ENCODE results near the gene PDHB. TPM values are rescaled to one million over a fixed set of nuclear protein-coding genes. Genes with fewer than 3 reads are reported as not detected.

Gene PDHB
- total and polyA plus RNA-seq, 2 of the 13 experiments (the other 11 are each of a cell fraction or from before 2014, with no cell fraction given): 108 to 153 TPM

DNA sequence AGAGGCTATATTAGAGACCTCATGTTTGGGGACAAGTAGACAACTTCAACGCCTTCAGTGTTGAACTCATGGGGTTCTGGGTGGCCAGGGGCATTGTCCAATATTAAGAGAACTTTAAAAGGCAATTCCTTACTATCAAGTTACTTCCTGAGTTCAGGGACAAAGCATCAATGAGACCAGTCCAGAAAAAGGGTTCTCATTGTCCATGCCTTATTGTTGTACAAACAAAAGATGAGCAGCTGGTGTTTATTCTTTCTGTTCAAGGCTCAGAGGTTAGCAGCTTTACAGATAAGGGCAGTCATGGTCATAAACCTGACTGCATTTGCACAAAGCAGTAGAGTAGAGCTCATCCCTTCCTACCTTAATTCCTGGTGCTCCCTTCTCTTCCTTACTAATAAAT, 18.5 kb upstream of the PDHB start (continued):
- TF ChIP-seq, protein P1, sequence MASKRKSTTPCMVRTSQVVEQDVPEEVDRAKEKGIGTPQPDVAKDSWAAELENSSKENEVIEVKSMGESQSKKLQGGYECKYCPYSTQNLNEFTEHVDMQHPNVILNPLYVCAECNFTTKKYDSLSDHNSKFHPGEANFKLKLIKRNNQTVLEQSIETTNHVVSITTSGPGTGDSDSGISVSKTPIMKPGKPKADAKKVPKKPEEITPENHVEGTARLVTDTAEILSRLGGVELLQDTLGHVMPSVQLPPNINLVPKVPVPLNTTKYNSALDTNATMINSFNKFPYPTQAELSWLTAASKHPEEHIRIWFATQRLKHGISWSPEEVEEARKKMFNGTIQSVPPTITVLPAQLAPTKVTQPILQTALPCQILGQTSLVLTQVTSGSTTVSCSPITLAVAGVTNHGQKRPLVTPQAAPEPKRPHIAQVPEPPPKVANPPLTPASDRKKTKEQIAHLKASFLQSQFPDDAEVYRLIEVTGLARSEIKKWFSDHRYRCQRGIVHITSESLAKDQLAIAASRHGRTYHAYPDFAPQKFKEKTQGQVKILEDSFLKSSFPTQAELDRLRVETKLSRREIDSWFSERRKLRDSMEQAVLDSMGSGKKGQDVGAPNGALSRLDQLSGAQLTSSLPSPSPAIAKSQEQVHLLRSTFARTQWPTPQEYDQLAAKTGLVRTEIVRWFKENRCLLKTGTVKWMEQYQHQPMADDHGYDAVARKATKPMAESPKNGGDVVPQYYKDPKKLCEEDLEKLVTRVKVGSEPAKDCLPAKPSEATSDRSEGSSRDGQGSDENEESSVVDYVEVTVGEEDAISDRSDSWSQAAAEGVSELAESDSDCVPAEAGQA (IDR thresholded peaks at IDR 0.05; ENCODE audit: low read depth): no peak
- TF ChIP-seq, protein P1 (CRISPR knock-in tag; IDR thresholded peaks at IDR 0.05; ENCODE audit: borderline replicate concordance): peak; percentile 62; the same call in 1 of the 2 replicates
- TF ChIP-seq WIZ (CRISPR knock-in tag; IDR thresholded peaks at IDR 0.05): 0 out of 2 replicates have a peak, but pooled peaks have one; percentile 30
- TF ChIP-seq ZNF878 (CRISPR knock-in tag; IDR thresholded peaks at IDR 0.05): peak; percentile 65; the same call in 1 of the 2 replicates
- TF ChIP-seq, protein P2, sequence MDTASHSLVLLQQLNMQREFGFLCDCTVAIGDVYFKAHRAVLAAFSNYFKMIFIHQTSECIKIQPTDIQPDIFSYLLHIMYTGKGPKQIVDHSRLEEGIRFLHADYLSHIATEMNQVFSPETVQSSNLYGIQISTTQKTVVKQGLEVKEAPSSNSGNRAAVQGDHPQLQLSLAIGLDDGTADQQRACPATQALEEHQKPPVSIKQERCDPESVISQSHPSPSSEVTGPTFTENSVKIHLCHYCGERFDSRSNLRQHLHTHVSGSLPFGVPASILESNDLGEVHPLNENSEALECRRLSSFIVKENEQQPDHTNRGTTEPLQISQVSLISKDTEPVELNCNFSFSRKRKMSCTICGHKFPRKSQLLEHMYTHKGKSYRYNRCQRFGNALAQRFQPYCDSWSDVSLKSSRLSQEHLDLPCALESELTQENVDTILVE (CRISPR knock-in tag; IDR thresholded peaks at IDR 0.05): no peak
- TF ChIP-seq, protein P3, sequence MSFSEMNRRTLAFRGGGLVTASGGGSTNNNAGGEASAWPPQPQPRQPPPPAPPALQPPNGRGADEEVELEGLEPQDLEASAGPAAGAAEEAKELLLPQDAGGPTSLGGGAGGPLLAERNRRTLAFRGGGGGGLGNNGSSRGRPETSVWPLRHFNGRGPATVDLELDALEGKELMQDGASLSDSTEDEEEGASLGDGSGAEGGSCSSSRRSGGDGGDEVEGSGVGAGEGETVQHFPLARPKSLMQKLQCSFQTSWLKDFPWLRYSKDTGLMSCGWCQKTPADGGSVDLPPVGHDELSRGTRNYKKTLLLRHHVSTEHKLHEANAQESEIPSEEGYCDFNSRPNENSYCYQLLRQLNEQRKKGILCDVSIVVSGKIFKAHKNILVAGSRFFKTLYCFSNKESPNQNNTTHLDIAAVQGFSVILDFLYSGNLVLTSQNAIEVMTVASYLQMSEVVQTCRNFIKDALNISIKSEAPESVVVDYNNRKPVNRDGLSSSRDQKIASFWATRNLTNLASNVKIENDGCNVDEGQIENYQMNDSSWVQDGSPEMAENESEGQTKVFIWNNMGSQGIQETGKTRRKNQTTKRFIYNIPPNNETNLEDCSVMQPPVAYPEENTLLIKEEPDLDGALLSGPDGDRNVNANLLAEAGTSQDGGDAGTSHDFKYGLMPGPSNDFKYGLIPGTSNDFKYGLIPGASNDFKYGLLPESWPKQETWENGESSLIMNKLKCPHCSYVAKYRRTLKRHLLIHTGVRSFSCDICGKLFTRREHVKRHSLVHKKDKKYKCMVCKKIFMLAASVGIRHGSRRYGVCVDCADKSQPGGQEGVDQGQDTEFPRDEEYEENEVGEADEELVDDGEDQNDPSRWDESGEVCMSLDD (CRISPR knock-in tag; IDR thresholded peaks at IDR 0.05; ENCODE audit: borderline replicate concordance): peak; percentile 44; the same call in 1 of the 2 replicates
- peak; percentile 66 for TF ChIP-seq ZMYM4 (CRISPR knock-in tag; IDR thresholded peaks at IDR 0.05)
- TF ChIP-seq SMAD9 (CRISPR knock-in tag; IDR thresholded peaks at IDR 0.05): no peak
- TF ChIP-seq ATF1 (CRISPR knock-in tag; IDR thresholded peaks at IDR 0.05): 0 out of 2 replicates have a peak, but pooled peaks have one; percentile 30
- 0 out of 2 replicates have a peak, but pooled peaks have one; percentile 39 for TF ChIP-seq GZF1 (CRISPR knock-in tag; IDR thresholded peaks at IDR 0.05)
- no peak for TF ChIP-seq ATAD3A (CRISPR knock-in tag; IDR thresholded peaks at IDR 0.05)
- peak; percentile 81; the same call in 1 of the 2 replicates for TF ChIP-seq NCOR1 (IDR thresholded peaks at IDR 0.05; ENCODE audit: borderline replicate concordance, low read length)
- TF ChIP-seq, protein P4, sequence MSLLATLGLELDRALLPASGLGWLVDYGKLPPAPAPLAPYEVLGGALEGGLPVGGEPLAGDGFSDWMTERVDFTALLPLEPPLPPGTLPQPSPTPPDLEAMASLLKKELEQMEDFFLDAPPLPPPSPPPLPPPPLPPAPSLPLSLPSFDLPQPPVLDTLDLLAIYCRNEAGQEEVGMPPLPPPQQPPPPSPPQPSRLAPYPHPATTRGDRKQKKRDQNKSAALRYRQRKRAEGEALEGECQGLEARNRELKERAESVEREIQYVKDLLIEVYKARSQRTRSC (CRISPR knock-in tag; IDR thresholded peaks at IDR 0.05; ENCODE audit: low read depth): no peak
- TF ChIP-seq, protein P5, sequence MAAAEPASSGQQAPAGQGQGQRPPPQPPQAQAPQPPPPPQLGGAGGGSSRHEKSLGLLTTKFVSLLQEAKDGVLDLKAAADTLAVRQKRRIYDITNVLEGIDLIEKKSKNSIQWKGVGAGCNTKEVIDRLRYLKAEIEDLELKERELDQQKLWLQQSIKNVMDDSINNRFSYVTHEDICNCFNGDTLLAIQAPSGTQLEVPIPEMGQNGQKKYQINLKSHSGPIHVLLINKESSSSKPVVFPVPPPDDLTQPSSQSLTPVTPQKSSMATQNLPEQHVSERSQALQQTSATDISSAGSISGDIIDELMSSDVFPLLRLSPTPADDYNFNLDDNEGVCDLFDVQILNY (CRISPR knock-in tag; conservative IDR thresholded peaks at IDR 0.05): no peak
- TF ChIP-seq, protein P6, sequence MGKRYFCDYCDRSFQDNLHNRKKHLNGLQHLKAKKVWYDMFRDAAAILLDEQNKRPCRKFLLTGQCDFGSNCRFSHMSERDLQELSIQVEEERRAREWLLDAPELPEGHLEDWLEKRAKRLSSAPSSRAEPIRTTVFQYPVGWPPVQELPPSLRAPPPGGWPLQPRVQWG (CRISPR knock-in tag; IDR thresholded peaks at IDR 0.05; ENCODE audit: borderline replicate concordance, low read depth): no peak
- TF ChIP-seq FOXA3 (CRISPR knock-in tag; IDR thresholded peaks at IDR 0.05): peak; percentile 95
- TF ChIP-seq TBX2 (CRISPR knock-in tag; IDR thresholded peaks at IDR 0.05; ENCODE audit: borderline replicate concordance): peak; percentile 83; the same call in 1 of the 2 replicates
- TF ChIP-seq EHMT2 (IDR thresholded peaks at IDR 0.05; ENCODE audit: borderline replicate concordance, low read depth, low read length): 0 out of 2 replicates have a peak, but pooled peaks have one; percentile 29

All from HepG2 (cell line).